Activated naive CD4-positive, alpha-beta T cell treated with anti-CD3 and anti-CD28 coated beads, Interleukin-2, amount 50 U/mL, for 16 hours (primary cell): ENCODE measurements around the gene ZNF750.

Source experiments
- DNase-seq: peaks from one replicate; pipeline ENCODE4 v3.0.0-alpha.2; 2020

ZNF750 gene

DNA sequence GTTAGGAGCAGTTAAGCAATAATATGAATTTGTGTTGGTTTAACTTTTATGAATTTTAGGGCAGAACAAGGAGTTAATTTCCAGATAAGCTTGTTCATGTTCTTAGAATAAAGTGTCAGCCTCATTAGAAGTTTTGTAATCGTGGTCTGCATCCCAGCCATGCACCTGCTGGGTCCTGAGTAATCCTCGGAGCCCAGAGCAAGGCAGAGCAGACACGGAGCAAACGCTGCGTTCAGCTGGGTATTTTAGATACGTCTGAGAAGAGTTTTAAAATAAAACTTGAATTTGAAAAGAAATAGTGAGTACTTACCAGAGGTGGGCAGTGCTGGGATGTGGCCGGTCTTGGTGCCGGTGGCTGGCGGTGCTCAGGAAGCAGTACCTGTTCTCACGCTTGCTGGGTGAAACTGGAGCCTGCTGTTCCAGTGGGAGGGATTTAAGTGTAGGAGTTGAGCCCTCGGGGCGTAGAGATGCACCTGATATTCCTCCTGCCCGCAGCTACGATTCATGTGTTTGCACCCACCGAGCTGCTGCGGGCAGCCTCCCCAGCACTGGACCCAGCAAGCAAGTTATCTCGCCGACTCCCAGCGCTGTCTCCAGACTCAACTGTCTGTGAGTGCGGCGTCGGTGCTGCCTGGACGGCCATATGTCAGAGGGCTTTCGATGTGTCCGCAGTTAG, at the start of gene ZNF750:
Gene ZNF750, minus strand, starts transcription at position 406 of the 676 bp plus-strand sequence. CDS start 7,568 bp downstream, outside the sequence.
- DNase-seq = no peak

DNA sequence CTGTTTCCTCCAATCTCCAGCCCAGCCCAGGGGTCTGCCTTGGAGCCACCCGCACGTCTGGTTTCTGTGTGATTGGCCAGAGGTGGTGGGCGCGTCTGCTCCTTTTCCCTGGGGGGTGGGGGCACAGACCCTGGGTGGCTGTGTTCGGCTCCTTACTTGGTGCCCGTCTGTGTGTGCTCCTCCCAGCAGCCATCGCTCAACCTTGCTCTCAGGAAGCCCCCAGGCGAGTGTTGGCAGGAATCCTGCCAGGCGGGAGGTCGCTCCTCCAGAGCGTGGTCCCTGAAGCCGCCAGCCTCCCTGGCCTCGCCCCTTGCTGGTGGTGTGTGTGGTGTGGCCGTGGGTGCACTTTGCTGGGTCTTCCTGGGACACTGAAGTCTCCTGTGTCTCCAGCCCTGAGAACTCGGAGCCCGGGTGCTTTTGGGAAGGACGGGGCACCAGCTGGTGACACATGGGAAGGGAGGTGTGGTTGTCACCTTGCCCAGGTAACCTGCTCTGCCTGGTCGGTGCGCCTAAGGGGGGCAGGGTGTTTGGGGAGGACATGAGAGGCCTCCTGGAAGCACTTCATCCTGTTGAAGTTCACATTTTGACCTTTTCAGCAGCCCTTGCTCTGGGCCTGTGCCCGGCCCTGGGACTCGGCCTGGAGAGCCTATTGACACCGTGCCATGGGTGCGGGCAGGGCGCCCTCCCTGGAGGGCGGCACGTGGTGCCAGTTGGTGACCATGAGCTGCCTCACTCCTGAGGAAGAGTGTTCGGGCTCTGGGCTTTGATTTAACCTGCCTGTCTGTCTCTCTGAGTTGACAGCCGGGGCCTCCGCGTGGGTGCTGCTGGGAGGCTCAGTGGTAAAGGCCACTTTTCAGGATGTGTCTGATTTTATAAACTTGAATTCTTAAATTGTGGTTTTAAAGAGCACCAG, 49.0 kb upstream of the ZNF750 start:
- no peak for DNase-seq

DNA sequence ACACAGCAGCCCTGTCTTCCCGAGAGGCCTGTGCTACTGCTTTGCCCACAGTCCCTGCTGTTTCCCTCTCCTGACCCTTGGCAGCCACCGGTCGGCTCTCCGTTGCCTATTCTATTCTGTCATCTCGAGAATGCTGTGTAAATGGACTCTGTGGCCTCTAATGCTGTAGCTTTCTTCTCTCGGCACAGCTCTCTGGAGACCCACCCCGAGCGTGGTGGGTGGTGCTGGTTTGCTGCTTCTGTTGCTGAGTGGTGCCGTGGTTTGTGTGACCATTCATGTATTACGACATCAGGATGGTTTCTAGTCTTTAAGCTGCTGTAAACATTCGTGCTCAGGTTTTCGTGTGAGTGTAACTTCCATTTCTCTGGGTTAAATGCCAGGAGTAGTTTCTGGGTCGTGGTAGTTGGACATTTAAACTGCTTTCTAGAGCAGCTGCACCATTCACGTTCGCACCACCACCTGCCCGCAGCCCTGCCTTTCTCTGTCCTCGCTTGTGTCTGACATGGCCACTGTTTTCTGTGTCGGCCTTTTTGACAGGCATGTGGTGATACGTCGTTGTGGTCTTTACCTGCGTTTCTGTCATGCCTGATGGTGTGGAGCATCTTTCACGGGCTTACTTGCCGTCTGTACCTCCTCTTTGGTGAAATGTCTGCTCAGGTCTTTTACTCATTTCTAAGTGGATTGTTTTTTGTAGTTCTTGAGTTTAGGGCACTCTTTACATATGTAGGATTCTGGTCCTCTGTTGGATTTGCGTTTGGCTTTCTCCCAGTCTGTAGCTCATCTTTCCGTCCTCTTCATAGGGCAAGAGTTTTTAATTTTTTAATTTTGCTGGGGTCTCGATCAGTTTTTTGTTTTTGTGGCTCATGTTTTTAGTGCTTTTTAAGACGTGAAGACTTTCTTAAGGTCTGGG, 47.7 kb upstream of the ZNF750 start:
- no peak for DNase-seq

DNA sequence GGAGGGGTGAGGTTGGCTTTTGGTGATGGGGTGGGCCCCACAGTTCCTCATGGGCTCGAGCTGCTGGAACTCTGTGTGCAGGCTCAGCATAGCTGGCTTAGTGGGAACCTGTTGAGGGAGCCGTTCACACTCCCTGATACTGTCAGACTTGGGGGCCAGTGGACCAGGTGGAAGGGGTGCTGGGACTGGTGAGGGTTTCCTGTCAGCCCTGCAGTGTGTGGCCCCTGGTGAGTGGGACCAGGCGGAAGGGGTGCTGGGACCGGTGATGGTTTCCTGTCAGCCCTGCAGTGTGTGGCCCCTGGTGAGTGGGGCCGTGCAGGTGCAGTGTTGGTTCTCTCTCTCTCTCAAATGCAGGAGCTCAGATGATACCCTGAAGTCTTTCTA, 45.1 kb upstream of the ZNF750 start:
- no peak for DNase-seq

GRCh38 chr17:82884341-82884969, 44.6 kb upstream of the ZNF750 start:
- no peak for DNase-seq

GRCh38 chr17:82883419-82884031, 43.7 kb upstream of the ZNF750 start:
- no peak for DNase-seq

GRCh38 chr17:82882715-82883418, 43.0 kb upstream of the ZNF750 start:
- DNase-seq = peak; percentile 64

- DNase-seq = no peak
Observed at GRCh38 chr17:82881900-82882714, 42.3 kb upstream of the ZNF750 start.

DNA sequence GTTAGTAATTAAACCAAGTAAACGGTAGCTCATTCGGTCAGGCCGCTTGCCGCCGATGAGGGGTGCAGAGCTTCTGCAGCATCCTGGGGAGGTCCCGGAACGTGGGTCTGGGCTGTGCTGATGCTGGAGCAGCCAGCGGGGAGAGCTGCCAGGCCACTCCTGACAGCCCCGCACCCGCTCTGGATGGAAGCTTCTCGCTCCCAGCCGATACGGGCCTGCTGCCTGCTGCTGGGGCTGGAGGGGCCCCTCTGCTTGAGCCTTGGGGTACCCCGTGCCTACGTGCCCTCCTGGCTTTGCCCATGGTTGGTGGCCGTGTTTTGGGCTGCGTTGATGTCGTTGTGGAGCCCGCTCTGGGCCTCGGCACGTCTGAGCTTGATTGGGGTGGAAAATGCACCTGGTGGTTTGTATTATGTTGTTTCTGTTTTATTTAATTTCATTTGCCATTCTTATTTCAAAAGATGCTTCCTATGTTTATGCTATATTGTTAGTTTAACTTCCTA, 41.6 kb upstream of the ZNF750 start:
- no peak for DNase-seq

- DNase-seq = no peak
Observed at GRCh38 chr17:82880620-82881323, 41.0 kb upstream of the ZNF750 start.

GRCh38 chr17:82879241-82879640, 39.4 kb upstream of the ZNF750 start:
- DNase-seq = no peak

- no peak for DNase-seq
Observed at GRCh38 chr17:82878527-82878926, 38.7 kb upstream of the ZNF750 start.

DNA sequence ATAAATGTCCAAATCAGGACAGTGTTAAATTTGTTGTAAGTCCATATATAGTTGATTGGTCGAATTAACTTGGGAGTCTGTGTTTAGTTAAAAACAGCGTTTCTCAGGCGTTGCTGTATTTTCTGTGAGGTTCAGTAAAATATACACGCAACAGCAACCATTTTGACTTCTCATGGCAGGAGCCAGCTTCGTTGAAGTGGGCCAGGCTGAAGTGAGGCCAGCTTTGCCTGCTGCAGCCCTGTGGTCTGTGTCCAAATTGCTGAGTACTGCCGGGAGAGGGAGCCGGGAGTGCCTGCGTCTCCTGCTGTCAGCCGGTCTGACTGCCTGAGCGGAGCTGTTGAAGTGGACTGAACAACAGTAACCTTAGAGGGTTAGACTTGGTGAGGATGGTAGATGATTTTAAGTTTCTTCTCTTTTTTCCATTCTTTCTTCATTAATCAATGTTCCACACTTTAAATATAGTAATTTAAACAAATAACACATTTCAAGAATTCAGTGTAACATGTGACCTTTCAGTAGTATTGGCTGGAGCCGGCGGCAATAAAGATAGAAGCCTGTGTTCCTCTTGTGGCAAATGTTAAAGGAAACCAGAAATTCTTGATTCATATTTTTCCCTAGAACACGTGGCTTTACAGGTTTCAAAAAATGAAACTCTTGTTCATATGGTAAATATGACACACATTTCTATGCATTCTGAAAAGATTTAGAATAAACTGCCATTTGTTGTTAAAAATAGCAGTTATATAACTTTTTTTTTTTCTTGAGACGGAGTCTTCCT, 37.0 kb upstream of the ZNF750 start:
- DNase-seq = no peak

DNA sequence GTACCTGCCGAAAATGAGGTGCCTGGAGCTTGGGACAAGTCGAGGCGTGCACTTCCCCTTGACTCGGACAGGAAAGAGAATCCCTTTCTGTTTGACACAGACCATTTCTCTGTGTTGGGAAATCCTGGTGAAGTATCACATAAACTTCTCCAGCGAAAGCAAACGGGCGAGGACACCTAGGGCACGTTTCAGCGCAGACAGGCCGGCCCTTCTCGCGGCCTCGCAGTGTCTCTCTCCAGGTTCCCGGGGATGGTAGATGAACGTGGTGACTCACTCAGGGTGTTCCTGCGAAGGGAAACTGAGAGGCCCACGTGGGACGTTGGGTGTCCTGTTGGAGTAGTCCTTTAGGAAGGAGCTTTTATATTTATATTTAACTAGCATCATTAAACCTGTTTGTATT, 36.3 kb upstream of the ZNF750 start:
- no peak for DNase-seq

GRCh38 chr17:82875407-82875856, 35.6 kb upstream of the ZNF750 start:
- DNase-seq = no peak

- DNase-seq = no peak
Observed at GRCh38 chr17:82874011-82874835, 34.4 kb upstream of the ZNF750 start.

GRCh38 chr17:82873521-82873920, 33.7 kb upstream of the ZNF750 start:
- no peak for DNase-seq
